B cell (primary cell): ENCODE measurements around the gene TOM1L2. TPM values are rescaled to one million over a fixed set of nuclear protein-coding genes. Genes with fewer than 3 reads are reported as not detected.
"Not testable (repeated sequence)": the region's sequence is repeated elsewhere in the genome, so short reads cannot be mapped to it uniquely, and the experiment has no call there.

Experiments
- ATAC-seq: fragments of 200-7000 bp; cut with Tn5 transposase; one replicate; pipeline ENCODE4 v1.10.0; 2021; ENCODE audit warnings: low read depth, mild to moderate bottlenecking, moderate number of reproducible peaks, moderate library complexity
- CTCF ChIA-PET: fragments of 350-600 bp; sonication (Branson Sonifier 250); formaldehyde crosslinking; loops from one replicate; lab custom pipeline; 2021; ENCODE audit warnings: antibody characterized with exemption, inconsistent platforms; lab: Charles Lee
- POLR2A ChIA-PET: fragments of 350-600 bp; sonication (Branson Sonifier 250); formaldehyde crosslinking; loops from one replicate; lab custom pipeline; 2021; ENCODE audit warnings: antibody characterized with exemption; lab: Charles Lee
- DNase-seq: peaks from one replicate; pipeline ENCODE4 v3.0.0; 2013
- H2AFZ ChIP-seq: 2 replicates; pipeline ENCODE4 v1.6.1; 2012; ENCODE audit warnings: mild to moderate bottlenecking, low read depth, low read length; ENCODE audit not compliant: insufficient read depth, poor library complexity, severe bottlenecking
- H3K27ac ChIP-seq, 2 donors: 1 replicate in 1 of 2; 2 replicates in 1 of 2; pipeline ENCODE4 v1.5.1; 2012 to 2013; ENCODE audit warnings: low read length in 2 of 2, mild to moderate bottlenecking in 2 of 2, moderate library complexity in 1 of 2
- H3K27me3 ChIP-seq, 4 experiments: fragments of 200-600 bp in 1 of 4; sonication (generic) in 1 of 4; replicated peaks in 1 of 4; 1 replicate in 2 of 4; 2 replicates in 2 of 4; pipeline versions ENCODE4 v1.6.1 to v1.7.0; 2013 to 2016; ENCODE audit warnings: low read length in 3 of 4, mild to moderate bottlenecking in 2 of 4, mixed read lengths in 1 of 4, moderate library complexity in 1 of 4; ENCODE audit not compliant: insufficient read depth in 4 of 4, control insufficient read depth in 3 of 4; ENCODE audit errors: control extremely low read depth in 1 of 4
- H3K36me3 ChIP-seq, 2 experiments: replicated peaks in 1 of 2; 1 replicate in 1 of 2; 2 replicates in 1 of 2; pipeline versions ENCODE4 v1.6.1 to v1.7.1; 2013; ENCODE audit warnings: low read length in 1 of 2; ENCODE audit not compliant: insufficient read depth in 2 of 2, control insufficient read depth in 1 of 2; ENCODE audit errors: control extremely low read depth in 1 of 2, extremely low read depth in 1 of 2
- H3K4me1 ChIP-seq, 2 donors: fragments of 200-600 bp in 1 of 2; sonication (generic) in 1 of 2; 1 replicate in 1 of 2; 2 replicates in 1 of 2; pipeline versions ENCODE4 v1.5.1 to v1.6.1; 2013 to 2017; ENCODE audit warnings: low read length in 2 of 2; ENCODE audit not compliant: control insufficient read depth in 2 of 2, insufficient read depth in 2 of 2
- H3K4me2 ChIP-seq: replicated peaks from 2 replicates; pipeline ENCODE3; 2012; ENCODE audit warnings: mild to moderate bottlenecking, low read depth, low read length; ENCODE audit not compliant: poor library complexity, severe bottlenecking
- H3K4me3 ChIP-seq, 5 experiments: fragments of 200-600 bp in 1 of 5; sonication (generic) in 1 of 5; 1 replicate in 3 of 5; 2 replicates in 2 of 5; pipeline versions ENCODE4 v1.5.1 to v1.7.0; 2011 to 2016; ENCODE audit warnings: low read length in 4 of 5, mild to moderate bottlenecking in 4 of 5, low read depth in 2 of 5, control low read depth in 1 of 5, moderate library complexity in 1 of 5; ENCODE audit not compliant: insufficient read depth in 1 of 5; ENCODE audit errors: control extremely low read depth in 1 of 5, extremely low read depth in 1 of 5
- H3K79me2 ChIP-seq: fragments of 200-600 bp; sonication (generic); one replicate; pipeline ENCODE4 v1.6.0; 2016; ENCODE audit warnings: low read length; ENCODE audit not compliant: control insufficient read depth, insufficient read depth
- H3K9ac ChIP-seq: fragments of 200-600 bp; sonication (generic); 2 replicates; pipeline ENCODE4 v1.6.1; 2017; ENCODE audit warnings: mild to moderate bottlenecking, low read length, moderate library complexity
- H3K9me3 ChIP-seq, 3 donors: one replicate each; pipeline versions ENCODE4 v1.6.1 to v1.7.1; 2013; ENCODE audit warnings: low read length in 2 of 3; ENCODE audit not compliant: control insufficient read depth in 2 of 3, insufficient read depth in 1 of 3; ENCODE audit errors: control extremely low read depth in 1 of 3
- H4K20me1 ChIP-seq: 2 replicates; pipeline ENCODE4 v1.6.0; 2012; ENCODE audit warnings: mild to moderate bottlenecking, low read length; ENCODE audit not compliant: insufficient read depth, control insufficient read depth, poor library complexity, severe bottlenecking
- H3K27ac Mint-ChIP-seq: one replicate; pipeline ENCODE4 v1.8.0; 2021; ENCODE audit warnings: mixed read lengths
- H3K27me3 Mint-ChIP-seq: one replicate; pipeline ENCODE4 v1.8.0; 2021; ENCODE audit warnings: mixed read lengths
- H3K4me1 Mint-ChIP-seq: one replicate; pipeline ENCODE4 v1.8.0; 2021; ENCODE audit warnings: mixed read lengths
- H3K4me3 Mint-ChIP-seq: one replicate; pipeline ENCODE4 v1.8.0; 2021; ENCODE audit warnings: mixed read lengths
- H3K9me3 Mint-ChIP-seq: one replicate; pipeline ENCODE4 v1.8.0; 2022; ENCODE audit warnings: mixed read lengths; ENCODE audit not compliant: insufficient read depth
- CTCF ChIP-seq: fragments of 200-600 bp; IDR thresholded peaks from one replicate; pipeline ENCODE4 v1.8.0; 2022; ENCODE audit warnings: antibody characterized with exemption, mild to moderate bottlenecking
- EZH2 ChIP-seq: IDR thresholded peaks from 2 replicates; pipeline ENCODE4 v1.6.1; 2012; ENCODE audit warnings: borderline replicate concordance, low read depth, mild to moderate bottlenecking, moderate library complexity, low read length; ENCODE audit not compliant: insufficient read depth, poor library complexity, severe bottlenecking
- WGBS: methylation state at CpG from one replicate; pipeline ENCODE4 v1.1.5; 2013; ENCODE audit warnings: missing lambda C conversion rate; ENCODE audit not compliant: insufficient coverage; 5-methylcytosine and 5-hydroxymethylcytosine counted together
- intact Hi-C: fragments of 100-400 bp; cut with micrococcal nuclease; formaldehyde crosslinking; loops from one replicate; pipeline ENCODE4 v1.10.0; 2022
- polyA plus RNA-seq: library from polyadenylated mRNA; depleted of rRNA; stranded (reverse); fragments of >200 nt; gene quantifications from 2 replicates; pipeline ENCODE4 v1.2.3, GENCODE V29; 2012
- total RNA-seq, 2 donors: library from RNA; stranded (reverse); fragments of 120-200 nt in 1 of 2; gene quantifications; 1 replicate in 1 of 2; 2 replicates in 1 of 2; pipeline versions ENCODE4 v1.2.3 to v1.2.4, GENCODE V29; 2013 to 2022

TOM1L2 gene
- total and polyA plus RNA-seq, 2 donors (not counting 1 experiment from before 2014, with no cell fraction given) = 25.1 to 29.7 TPM

GRCh38 chr17:17941015-17941414 lies 31.2 kb downstream of the TOM1L2 start:
- Histone ChIP-seq H3K79me2 (peaks cover 38% of the 10 kb centered on the region), H3K27me3 (no peaks in the 10 kb centered on the region), H4K20me1 (no peaks in the 10 kb centered on the region), H3K9ac (no peak overlapping the region), H3K4me2 (no peak overlapping the region), H2AFZ (no peak overlapping the region), H3K36me3 (no peaks in the 10 kb centered on the region), H3K9me3 (no peaks in the 10 kb centered on the region), H3K4me1 (peaks cover 3 to 6% of the 10 kb centered on the region in 2 donors), H3K27ac (no peak overlapping the region), H3K4me3 (no peak overlapping the region)
- Mint-ChIP-seq H3K27ac (no peak overlapping the region), H3K27me3 (no peaks in the 10 kb centered on the region), H3K4me1 (peaks cover 11% of the 10 kb centered on the region), H3K9me3 (no peaks in the 10 kb centered on the region), H3K4me3 (no peak overlapping the region)
- POLR2A ChIA-PET = no interaction called here
- DNase-seq (no peak), ATAC-seq (no peak)
- CTCF ChIA-PET = interaction anchor here (1.3 kb wide), 1 partner anchor 22 kb away, joined by 5 read pairs; no protein-coding TSS in a partner anchor
- TF ChIP-seq CTCF = no peak
- TF ChIP-seq EZH2 = no peak
- 79% methylated on average over 5 of the region's 5 CpGs for WGBS
- intact Hi-C loops = no loop called here

- intact Hi-C loops = no loop called here
- no peak for ATAC-seq
- no peak overlapping the region for H3K27ac ChIP-seq
- no peaks in the 10 kb centered on the region for H3K9me3 ChIP-seq
- H3K4me1 Mint-ChIP-seq = peaks cover 14% of the 10 kb centered on the region
- H3K79me2 ChIP-seq = peaks cover 38% of the 10 kb centered on the region
- no peaks in the 10 kb centered on the region for H3K27me3 ChIP-seq
- no peaks in the 10 kb centered on the region for H4K20me1 ChIP-seq
- H3K9me3 Mint-ChIP-seq = no peaks in the 10 kb centered on the region
- ChIA-PET POLR2A (interaction anchor here (0.7 kb wide), 1 partner anchor 26 kb away, joined by 4 read pairs; no protein-coding TSS in a partner anchor), CTCF (interaction anchor here (1.3 kb wide), 1 partner anchor 21 kb away, joined by 5 read pairs; no protein-coding TSS in a partner anchor)
- H3K4me3 Mint-ChIP-seq = no peak overlapping the region
- no peak overlapping the region for H3K4me3 ChIP-seq
- no peaks in the 10 kb centered on the region for H3K36me3 ChIP-seq
- H3K4me2 ChIP-seq = no peak overlapping the region
- no peak for DNase-seq
- H3K27me3 Mint-ChIP-seq = no peaks in the 10 kb centered on the region
- no CpG with 5 or more reads among the region's 3 CpGs for WGBS
- H3K27ac Mint-ChIP-seq = no peak overlapping the region
- no peak overlapping the region for H3K9ac ChIP-seq
- no peak for TF ChIP-seq EZH2
- TF ChIP-seq CTCF = no peak
- no peak overlapping the region for H2AFZ ChIP-seq
- peaks cover 3 to 6% of the 10 kb centered on the region in 2 donors for H3K4me1 ChIP-seq
Measured at GRCh38 chr17:17940441-17940911, 31.7 kb downstream of the TOM1L2 start.

GRCh38 chr17:17939941-17940340 lies 32.3 kb downstream of the TOM1L2 start:
- H3K9ac ChIP-seq, H4K20me1 ChIP-seq, ATAC-seq, H3K27ac Mint-ChIP-seq, intact Hi-C loops, H3K36me3 ChIP-seq, H3K4me2 ChIP-seq, H3K4me3 Mint-ChIP-seq, H3K4me1 ChIP-seq, H3K27ac ChIP-seq, DNase-seq, H2AFZ ChIP-seq, H3K9me3 ChIP-seq, H3K9me3 Mint-ChIP-seq, H3K27me3 Mint-ChIP-seq, H3K4me3 ChIP-seq, H3K27me3 ChIP-seq: not testable (repeated sequence)
- H3K79me2 ChIP-seq = peaks cover 38% of the 10 kb centered on the region
- CTCF ChIA-PET = interaction anchor here (1.3 kb wide), 1 partner anchor 21 kb away, joined by 5 read pairs; no protein-coding TSS in a partner anchor
- peaks cover 18% of the 10 kb centered on the region for H3K4me1 Mint-ChIP-seq
- POLR2A ChIA-PET = interaction anchor here (0.7 kb wide), 1 partner anchor 26 kb away, joined by 4 read pairs; no protein-coding TSS in a partner anchor
- 100% methylated on average over 1 of the region's 7 CpGs for WGBS
